NCI-H446 (cell line): ENCODE results near the gene CABP7.

Experiments used
- DNase-seq, 2 experiments: peaks; one replicate each; lab custom pipeline; 2025; lab: John Stamatoyannopoulos, UW

CABP7 gene

DNA sequence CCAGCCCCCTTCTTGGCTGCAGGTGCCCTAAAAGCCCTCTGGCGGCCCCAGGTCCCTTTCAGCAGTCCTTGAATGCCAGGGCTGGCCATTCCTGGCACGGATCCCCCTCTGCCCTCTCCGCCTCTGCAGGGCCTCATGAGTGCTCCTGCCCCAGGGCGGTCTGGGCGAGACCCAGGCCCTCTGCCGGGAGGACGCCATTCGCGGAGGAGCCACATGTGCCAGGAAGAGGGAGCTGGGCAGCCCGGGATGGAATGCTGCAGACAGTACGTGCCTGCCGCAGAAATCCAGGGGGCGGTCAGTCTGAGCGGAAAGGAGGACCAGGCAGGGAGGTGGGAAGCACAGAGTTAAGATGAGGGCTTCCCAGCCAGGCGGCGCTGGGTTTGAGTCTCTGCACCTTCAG, 2.8 kb downstream of the CABP7 start:
- DNase-seq, result no peak

DNA sequence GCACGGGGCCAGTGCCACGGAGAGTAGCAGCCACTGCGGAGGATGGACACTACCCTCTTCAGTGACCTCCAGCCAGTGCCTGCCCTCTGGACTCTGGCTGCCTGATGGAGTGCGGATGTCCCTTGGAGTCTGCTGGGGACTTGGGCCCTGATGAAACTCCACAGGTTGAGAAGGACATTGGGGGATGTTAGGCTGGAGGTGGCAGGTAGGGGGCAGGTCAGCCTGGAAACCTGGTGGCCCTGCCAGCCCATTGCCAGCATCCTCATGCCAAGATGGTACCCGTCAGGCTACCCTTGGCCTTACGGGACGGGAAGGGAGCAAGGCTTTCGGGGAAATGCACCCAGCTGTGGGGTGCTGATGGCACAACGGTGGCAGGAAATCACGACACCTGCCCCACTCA, 4.0 kb downstream of the CABP7 start:
- DNase-seq, result no peak

DNA sequence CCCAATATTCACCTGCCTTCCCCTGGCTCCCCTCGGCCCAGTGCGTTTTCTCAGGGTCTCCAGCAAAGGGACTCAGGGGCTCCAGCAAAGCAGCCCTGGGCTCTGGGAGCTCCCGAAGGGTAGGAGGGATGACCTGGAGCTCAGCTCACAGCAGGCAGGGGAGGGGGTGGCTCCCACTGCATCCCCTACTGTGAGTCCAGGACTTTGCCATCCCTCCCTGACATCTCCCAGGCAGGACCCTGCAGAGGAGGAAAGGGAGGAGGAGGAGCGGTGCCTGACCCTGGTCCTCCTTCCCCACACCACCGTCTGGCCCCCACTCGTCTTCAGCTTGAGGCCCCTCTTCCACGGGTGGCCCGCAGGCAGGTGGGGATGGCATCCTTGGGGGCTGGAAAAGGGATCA, 5.0 kb downstream of the CABP7 start:
- DNase-seq, result no peak

DNA sequence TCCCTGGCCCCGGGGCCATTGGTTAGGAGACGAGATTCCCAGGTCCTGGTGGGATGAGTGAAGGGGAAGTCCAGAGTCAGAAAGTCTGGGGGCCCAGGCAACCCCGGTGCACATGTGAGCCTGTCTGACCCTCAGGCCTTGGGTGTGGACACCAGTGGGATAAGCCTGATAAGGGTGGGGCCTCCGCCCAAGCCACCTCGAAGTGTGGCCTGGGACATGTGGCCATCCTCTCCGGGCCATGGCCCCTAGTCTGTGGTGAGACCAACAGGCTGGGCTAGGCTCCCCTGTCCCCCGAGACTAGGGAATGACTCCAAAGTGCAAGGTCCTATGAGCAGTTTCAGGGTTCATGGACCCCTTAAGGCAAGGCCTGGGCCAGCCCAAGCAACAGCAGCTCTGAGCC, 6.3 kb downstream of the CABP7 start:
- DNase-seq, result no peak

DNA sequence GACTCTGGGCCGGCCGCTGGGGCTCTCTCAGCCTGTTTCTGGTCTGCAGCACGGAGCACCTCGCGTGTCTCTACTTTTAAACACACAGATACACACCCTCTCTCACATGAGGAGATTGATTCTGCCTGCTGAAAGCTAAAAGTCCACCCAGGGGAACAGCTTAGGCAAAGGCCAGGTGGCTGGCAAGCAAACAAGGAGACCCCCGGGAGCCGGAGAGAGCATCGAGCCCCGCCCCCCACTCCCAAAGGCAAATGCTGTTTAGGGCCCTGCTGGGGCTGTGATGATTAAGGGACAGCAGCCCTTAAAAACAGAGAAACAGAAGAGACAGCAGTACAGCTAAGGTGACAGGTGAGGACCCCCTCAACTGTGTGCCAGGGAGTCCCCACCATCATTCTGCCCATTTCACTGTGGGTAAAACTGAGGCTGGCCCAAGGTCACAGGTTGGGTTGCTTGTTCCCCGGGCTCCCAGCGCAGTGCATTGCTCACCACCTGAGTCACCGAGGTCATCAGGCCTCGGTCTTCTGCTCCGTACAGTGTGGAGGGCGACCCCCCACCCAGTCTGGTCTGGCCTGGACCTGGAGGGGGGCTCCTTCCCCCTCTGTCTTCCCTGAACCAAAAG, 6.8 kb downstream of the CABP7 start:
- no peak for DNase-seq

DNA sequence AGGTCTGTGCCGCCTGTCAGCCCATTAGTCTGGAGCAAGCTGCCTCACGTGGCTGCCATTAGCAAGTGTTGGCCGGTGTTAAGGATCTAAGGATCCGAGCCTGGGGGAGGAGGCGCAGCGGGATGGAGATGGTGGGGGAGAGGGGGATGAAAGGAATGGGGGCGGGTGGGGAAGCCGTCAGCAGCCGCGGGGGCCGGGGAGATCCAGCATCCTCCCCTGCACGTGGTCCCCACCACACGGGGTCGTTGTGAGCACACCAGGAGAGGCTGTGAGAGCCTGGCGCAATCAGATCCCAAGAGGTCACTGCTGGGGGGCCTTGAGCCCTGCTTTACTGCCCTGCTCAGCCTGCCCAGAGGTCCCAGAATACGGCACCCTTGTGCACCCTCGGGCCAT, 7.3 kb downstream of the CABP7 start:
- no peak for DNase-seq

DNA sequence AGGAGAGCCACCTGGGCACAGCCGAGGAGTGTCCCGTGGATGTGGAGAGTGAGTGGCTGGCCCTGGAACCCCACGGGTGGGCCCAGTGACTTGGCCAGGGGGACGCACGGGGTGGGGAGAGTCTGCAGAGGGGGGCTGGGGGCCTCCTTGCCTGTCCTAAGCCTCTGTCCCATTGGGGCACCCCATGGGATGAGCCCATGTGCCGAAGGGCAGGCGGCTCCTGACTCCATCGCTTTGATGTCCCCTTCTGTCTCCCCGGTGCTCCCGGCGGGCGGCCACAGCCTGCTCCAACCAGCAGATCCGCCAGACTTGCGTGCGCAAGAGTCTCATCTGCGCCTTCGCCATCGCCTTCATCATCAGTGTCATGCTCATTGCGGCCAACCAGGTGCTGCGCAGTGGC, 9.4 kb downstream of the CABP7 start:
- no peak for DNase-seq

DNA sequence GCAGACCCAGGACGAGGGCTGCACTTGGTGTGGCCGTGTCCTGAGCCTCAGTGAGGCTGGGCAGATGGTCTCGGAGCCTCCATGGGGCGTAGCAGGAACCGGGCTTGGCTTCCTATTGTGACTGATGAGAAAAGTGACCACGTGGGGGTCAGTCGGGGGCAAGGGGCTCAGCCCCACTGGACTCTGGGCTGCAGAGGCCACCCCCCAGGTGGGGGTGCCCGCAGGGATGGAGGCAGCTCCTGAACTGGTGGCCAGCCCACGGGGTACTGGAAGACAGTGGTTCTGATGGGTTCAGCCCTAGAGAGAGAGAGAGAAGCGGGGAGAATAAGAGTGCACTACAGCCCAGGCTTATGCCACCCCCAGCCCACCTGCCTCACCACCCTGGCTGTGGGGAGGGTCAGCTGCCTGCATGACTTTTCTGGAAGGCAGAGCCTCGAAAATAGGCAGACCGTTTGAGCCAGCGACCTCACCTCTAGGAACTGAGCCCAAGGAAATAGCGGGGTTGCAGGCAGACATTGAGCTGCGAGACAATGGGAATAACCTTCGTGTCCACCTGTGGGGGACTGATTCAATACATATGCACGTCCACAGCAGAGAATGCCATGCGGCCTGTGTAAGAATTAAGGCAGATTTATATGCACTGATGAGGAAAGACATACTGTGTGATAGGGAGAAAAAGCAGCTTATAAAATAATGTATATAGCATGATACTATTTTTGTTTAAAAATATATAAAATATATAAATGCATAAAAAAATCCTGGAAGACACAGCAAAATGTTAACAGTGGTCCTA, 11.5 kb downstream of the CABP7 start:
- no peak for DNase-seq

DNA sequence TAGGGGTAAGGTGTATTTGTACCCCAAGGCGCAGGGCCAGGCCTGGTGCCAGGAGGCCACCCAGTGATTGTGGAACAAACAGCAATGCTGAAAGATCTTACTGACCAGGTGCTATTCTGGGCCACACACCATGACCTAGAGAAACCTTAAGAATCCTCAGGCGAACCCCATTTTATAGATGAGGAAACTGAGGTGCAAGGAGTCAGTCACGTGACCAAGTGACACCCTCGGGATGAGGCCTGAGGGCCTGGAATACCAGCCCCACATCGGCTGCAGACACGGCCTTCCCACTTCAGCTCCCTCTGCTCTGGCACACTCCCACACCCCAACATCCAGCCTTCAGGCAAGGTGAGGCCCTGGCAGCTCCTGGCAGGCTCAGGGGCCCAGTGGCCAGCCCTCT, 13.1 kb downstream of the CABP7 start:
- DNase-seq, result peak in 1 of 2 experiments; percentile 12

DNA sequence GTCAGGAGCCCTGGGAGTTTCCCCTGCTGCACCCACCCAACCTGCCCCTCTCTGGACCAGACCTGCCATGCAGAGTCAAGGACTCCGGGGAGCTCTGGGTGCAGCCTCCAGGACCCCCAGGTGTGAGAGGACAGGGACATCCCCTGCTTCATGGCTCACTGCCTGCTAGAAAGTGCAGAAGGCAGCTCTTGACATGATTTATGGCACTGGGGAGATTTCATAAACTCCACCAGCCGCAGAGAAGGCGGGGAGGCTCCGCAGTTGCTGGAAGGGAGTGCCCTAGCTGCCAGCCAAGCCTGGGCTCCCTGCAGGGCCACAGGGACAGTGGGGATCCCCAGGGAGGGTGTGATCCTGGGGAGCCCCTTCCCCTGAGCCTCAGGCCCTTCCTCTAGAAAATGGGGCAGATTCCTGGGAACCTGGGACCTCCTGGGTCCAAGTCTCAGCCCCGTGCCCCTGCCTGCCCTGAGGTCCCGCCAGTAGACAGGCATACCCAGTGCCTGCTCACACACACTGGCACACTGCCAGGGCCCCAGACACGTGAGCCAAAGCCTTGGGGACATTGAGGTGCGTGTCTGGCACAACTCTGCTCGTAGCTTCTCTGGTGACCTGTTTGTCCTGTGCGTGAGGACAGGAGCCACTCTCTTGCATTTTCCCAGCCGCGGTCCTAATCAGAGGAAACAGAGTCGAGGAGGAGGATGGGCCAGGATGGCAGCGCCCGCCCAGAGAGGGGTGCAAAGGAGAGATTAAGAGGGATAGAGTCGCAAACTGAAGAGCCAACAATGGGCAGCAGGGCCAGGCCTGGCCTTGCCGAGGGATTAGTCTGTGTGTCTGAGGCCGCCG, 13.8 kb downstream of the CABP7 start:
- DNase-seq, result peak; percentile 45 to 85

DNA sequence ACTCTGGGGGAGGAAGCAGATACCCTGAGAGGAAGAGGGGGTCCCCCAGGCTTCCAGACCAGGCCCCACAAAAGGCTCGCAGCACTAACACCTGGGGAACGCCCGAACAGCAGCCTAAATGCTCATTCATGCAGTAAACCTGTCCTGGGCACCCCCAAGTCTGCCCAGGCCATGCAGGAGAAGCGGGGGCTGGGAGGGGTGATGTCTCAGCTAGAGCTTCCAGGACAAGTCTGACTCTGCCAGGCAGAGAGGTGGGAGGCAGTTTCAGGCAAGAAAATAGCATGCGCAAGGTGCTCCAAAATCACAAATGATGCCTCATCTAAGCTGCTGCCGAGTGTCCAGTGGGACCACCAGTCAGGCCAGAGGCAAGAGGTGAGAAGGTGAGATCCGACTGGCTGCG, 14.6 kb downstream of the CABP7 start:
- DNase-seq, result no peak

DNA sequence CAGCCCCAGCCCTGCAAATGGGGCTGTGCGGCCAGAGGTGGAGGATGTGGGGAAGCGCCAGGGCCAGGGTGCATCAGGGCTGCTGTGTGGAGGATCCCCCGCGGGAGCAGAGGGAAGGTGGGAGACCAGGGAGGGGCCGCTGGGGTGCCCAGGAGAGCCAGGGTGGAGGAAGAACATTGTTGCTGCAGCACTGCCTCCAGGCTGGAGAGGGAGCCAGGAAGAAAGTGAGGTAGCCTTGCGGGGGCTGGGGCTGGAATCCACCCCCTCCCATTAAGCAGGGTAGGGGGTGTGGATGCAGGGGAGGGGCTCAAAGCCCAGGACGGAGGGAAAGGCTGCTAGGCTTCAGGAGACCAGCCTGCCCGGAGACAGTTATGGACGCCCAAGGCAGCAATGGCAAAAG, 15.0 kb downstream of the CABP7 start:
- no peak for DNase-seq

DNA sequence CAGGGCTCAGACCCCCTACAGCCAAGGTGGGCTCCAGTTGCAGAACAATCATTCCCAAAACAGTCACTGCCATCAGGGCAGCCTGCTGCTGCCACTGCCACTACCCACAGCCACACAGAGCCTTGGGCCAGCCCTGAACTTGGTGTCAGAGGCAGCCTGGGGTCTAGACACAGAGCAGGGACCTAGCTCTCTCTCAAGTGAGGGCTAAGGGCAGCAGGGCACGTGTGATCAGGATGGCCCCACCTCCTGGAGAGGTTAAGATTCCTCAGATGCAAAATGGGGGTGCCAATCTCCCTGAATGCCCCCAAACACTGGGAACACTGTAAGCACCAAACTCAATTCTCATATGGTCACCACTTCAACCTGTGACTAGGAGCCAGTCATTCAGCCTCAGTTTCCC, 15.6 kb downstream of the CABP7 start:
- no peak for DNase-seq

DNA sequence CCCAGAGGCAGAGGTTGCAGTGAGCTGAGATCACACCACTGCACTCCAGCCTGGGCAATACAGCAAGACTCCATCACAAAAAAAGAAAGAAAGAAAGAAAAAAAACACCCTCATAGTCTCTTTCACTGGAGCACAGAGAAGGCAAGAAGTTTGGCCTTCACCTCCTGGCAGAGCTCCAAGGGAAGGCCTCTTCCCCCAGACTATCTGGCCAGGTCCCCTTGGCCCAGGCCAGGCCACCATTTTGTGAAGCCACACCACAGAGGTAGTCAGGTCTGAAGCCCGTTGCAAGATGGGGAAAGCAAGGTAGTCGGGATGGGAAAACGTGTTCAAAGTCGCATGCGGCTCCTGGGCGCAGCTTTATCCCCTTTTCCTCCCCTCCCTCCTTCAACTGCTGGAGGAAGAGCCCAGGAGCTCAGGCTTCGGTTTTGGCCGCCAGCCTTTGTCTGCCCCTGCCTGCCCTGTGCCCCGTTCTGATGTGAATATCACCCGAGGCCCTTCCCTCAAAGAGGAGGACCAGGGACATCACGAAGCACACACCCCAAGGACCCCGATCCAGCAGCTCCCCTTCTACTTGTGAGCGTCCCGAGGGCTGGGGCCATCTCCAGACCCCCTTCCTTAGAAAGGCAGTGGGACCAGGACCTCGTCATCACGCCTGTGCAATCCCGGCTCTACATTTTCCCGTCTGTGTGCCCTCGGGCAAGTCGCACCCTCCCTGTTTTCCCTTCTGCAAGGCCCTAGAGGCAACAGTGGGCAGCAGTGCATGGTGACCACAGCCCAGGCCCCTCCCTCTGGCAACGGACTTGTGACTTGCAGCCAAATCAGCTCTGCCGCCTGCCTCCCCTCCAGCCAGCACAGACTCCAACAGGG, 17.7 kb downstream of the CABP7 start:
- DNase-seq, result peak; percentile 19 to 57

DNA sequence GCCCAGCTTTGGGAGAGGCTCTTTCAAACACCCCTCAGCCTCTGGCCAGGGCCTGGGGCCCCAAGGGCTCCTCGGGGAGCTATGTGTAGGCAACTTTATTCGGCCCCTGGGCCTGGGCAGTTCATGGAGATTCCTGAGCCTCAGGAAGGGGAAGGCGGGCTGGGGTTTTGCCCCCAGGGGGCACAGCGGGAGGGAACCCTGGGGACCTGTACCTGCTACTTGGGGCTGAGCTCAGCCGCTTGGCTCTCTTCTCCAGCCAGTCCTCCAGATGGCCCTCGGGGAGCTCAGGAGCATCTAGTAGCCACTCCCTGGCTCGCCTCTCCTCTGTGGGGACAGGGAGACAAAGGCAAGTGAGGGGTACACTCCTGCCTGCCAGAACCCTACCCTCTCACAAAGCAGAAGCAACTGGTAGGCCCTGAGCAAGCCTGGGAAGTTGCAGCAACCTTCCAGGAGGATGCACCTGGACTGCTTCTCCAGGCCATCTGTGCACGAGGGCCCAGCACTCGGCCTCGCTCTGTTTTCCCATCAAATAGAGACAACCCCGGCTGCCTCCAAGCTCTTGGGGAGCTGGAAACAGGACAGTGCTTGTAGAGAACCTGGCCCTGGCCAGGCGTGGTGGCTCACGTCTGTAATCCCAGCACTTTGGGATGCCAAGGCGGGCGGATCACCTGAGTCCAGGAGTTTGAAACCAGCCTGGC, 18.5 kb downstream of the CABP7 start:
- DNase-seq, result no peak

DNA sequence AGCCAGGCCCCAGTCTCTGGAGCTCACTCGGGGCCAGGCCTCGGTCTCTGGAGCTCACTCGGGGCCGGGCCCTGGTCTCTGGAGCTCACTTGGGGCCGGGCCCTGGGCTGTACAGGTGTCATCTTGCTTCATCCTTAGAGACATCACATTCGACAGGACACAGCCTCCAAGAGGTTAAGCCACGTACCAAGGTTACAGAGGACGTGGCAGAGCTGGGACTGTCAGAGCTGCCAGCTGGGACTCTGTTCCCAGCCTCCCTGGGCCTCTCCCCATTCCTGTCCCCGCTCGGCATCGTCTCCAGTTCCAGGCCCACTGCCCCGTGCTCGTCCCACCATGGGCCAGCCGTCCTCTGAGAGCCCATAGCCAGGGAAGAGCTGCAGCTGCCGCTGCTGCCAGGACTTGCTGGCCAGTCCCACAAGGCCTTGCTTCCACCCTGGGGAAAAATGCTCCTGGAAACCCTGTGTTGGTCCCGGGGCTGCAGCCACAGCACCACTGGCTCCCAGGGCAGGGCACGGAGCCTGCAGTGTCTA, 19.6 kb downstream of the CABP7 start:
- DNase-seq, result no peak

DNA sequence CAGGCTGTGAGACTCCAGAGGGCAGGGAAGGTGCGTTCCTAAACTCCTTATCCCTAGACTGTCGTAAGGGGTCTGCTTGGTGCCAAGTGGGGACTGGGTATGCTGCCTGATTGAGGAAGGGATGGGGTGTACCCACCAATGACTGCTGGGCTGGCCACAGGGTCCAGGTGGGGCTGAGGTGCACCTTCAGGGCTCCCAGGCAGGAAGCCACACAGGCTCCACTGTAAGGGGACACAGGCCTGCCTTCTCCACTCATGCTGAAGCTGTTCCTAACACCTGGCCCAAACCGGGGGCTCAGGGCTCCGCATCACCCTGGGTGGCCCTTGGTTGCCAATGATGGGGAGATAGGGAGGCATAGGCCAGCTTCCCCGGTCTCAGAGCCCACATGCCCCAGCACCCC, 20.4 kb downstream of the CABP7 start:
- DNase-seq, result no peak

DNA sequence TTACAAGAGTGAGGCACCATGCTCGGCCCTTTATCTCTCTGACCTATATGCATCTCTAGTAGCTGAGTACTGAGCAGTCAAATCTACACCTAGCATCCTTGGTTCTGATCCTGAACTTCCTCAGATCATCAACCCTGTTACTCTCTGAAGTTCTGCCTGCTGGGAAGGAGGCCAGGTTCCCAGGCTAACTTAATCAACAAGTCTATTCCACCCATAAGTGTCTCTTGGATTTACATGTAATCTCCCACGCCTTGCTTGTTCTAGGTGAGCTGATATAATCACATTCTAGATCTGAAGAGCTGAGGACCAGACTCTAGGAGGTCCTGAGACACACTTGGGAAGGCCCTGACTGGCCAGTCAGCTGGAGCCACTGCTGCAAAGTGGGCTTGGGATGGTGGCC, 22.1 kb downstream of the CABP7 start:
- no peak for DNase-seq

DNA sequence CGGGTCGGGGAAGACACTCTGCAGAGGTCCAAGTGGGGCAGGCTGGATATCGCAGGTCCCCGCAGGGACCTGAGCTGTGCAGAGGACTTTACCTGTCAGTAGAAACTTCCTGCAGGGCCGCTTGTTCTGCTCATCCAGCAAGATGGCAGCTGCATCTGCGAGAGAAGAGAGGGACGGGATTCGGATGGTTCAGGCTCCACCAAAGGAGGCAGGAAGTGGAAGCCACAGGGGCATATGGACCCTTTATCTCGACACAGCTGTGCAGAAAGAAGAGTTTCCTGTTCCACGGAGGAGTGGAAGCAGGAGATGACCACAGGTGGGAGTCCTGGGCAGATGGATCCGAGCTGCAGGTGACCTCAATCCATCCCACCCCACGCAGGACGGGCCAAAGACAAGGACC, 22.5 kb downstream of the CABP7 start:
- no peak for DNase-seq

DNA sequence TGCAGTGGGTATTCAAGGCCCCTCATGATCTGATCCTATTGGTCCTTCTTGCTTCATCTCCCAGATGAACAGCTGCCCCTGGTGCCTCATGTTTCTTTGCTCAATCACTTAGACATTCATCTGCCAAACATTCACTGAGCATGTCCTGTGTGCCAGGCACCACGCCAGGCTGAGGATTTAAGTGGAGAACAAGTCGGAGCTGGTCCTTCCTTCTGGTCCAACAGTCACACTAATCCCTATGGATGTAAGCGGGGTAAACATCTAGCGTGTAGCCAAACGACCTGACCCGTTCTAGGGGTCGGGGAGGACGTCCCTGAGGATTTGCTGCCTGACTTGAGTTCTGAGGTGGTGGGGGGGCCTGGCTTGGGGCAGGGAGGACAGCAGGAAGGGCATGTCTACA, 25.1 kb downstream of the CABP7 start:
- peak; percentile 98 to 99 for DNase-seq

DNA sequence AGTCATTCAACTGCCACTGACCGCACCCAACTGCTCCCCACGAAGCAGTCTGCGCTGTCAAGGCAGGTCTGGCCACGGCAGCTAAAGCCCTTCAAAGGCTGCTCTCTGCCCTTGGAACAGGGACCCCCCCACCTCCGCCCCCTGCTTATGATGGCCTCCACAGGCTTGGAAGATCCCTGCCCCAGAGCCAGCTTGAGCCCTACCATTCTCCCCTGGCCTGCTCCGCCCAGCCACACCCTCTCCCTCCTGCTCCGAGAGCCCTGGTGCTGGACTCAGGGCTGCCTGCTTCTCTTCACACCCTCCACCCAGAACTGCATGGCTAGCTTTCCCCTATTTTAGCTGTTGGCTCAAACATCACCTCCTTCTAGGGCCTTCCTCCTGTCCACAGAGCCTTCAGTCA, 28.0 kb downstream of the CABP7 start:
- DNase-seq, result no peak
